Testis (tissue), 3 donors: ENCODE measurements around the gene CAV3. TPM values are rescaled to one million over a fixed set of nuclear protein-coding genes. Genes with fewer than 3 reads are reported as not detected.
A peak's percentile ranks its signal among the peaks of the same experiment; 100 is the strongest.

ENCODE experiments used
- DNase-seq: peaks from one replicate; pipeline ENCODE4 v3.0.0-alpha.2; 2019
- H3K27ac ChIP-seq, 2 donors: fragments of 200-600 bp; sonication (generic); one replicate each; pipeline ENCODE4 v1.5.1; 2019
- H3K27me3 ChIP-seq: fragments of 200-600 bp; sonication (generic); one replicate; pipeline ENCODE4 v1.5.1; 2019
- H3K36me3 ChIP-seq: fragments of 200-600 bp; sonication (generic); one replicate; pipeline ENCODE4 v1.5.1; 2017; ENCODE audit warnings: low read depth; ENCODE audit errors: missing control alignments
- H3K4me1 ChIP-seq: fragments of 200-600 bp; sonication (generic); one replicate; pipeline ENCODE4 v1.5.1; 2019
- H3K4me3 ChIP-seq, 2 donors: fragments of 200-600 bp; sonication (generic); one replicate each; pipeline ENCODE4 v1.5.1; 2017 to 2019
- H3K9me3 ChIP-seq: fragments of 200-600 bp; sonication (generic); one replicate; pipeline ENCODE4 v1.5.1; 2017
- POLR2A ChIP-seq: fragments of 450-650 bp; IDR thresholded peaks from one replicate; pipeline ENCODE4 v1.6.1; 2017; ENCODE audit warnings: antibody characterized with exemption, mild to moderate bottlenecking, moderate library complexity
- WGBS, 2 donors: methylation state at CpG; one replicate each; pipeline ENCODE4 v1.1.5; 2018; 5-methylcytosine and 5-hydroxymethylcytosine counted together
- intact Hi-C: fragments of 100-400 bp; cut with DNase I; formaldehyde crosslinking; loops from one replicate; pipeline ENCODE4 v1.15.1; 2023; ENCODE audit warnings: low total_unique reads
- polyA plus RNA-seq: library from polyadenylated mRNA; stranded (reverse); fragments of 350-450 nt; fragmentation: Illumina TruSeq; extraction: RNeasy Lipid Tissue Mini Kit (QIAGEN cat#74804); gene quantifications from one replicate; pipeline ENCODE4 v1.2.3, GENCODE V29; 2014; ENCODE audit warnings: low read depth, low replicate concordance; ENCODE audit not compliant: insufficient read depth
- total RNA-seq, 2 donors: library from RNA; depleted of rRNA; stranded (reverse); fragments of >200 nt; gene quantifications; one replicate each; pipeline ENCODE4 v1.2.3, GENCODE V29; 2016
- TF ChIP-seq, protein P1 (sequence below), 3 experiments: fragments of 450-650 bp in 2 of 3; fragments of 200-600 bp in 1 of 3; sonication (generic) in 1 of 3; IDR thresholded peaks; one replicate each; pipeline ENCODE4 v1.5.1; 2016 to 2019; ENCODE audit warnings: antibody characterized with exemption in 3 of 3, mild to moderate bottlenecking in 2 of 3, moderate library complexity in 1 of 3

CAV3 gene
- total and polyA plus RNA-seq, 3 donors from 2014 or later = 1.3 TPM; not detected in 2

GRCh38 chr3:8768364-8769087 lies 34.9 kb downstream of the CAV3 start:
- H3K4me1 ChIP-seq = peaks cover 13% of the 10 kb centered on the region
- no peaks in the 10 kb centered on the region for H3K27me3 ChIP-seq
- intact Hi-C loops = no loop called here
- no peaks in the 10 kb centered on the region for H3K36me3 ChIP-seq
- TF ChIP-seq POLR2A = no peak
- TF ChIP-seq, protein P1, sequence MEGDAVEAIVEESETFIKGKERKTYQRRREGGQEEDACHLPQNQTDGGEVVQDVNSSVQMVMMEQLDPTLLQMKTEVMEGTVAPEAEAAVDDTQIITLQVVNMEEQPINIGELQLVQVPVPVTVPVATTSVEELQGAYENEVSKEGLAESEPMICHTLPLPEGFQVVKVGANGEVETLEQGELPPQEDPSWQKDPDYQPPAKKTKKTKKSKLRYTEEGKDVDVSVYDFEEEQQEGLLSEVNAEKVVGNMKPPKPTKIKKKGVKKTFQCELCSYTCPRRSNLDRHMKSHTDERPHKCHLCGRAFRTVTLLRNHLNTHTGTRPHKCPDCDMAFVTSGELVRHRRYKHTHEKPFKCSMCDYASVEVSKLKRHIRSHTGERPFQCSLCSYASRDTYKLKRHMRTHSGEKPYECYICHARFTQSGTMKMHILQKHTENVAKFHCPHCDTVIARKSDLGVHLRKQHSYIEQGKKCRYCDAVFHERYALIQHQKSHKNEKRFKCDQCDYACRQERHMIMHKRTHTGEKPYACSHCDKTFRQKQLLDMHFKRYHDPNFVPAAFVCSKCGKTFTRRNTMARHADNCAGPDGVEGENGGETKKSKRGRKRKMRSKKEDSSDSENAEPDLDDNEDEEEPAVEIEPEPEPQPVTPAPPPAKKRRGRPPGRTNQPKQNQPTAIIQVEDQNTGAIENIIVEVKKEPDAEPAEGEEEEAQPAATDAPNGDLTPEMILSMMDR (IDR thresholded peaks at IDR 0.05) = no peak
- WGBS, 2 donors = 4 to 8% methylated on average over 25 to 36 of the region's 36 CpGs
- H3K4me3 ChIP-seq = peak overlapping the region; percentile 8 to 53
- DNase-seq = no peak
- no peaks in the 10 kb centered on the region for H3K9me3 ChIP-seq
- no peak overlapping the region for H3K27ac ChIP-seq

GRCh38 chr3:8769088-8769822 lies 35.7 kb downstream of the CAV3 start, which contains the start of gene OXTR:
OXTR (minus strand) TSS chr3:8769613; CDS start chr3:8768187, 1,426 bp downstream.
- H3K4me3 ChIP-seq = peak within 1 kb of the TSS; percentile 8 to 53
- no peaks in the 10 kb centered on the region for H3K27me3 ChIP-seq
- TF ChIP-seq, protein P1 (IDR thresholded peaks at IDR 0.05) = peak; percentile 91 to 99 (median 91)
- no peak for TF ChIP-seq POLR2A
- no peak within 1 kb of the TSS for H3K27ac ChIP-seq
- H3K4me1 ChIP-seq = peaks cover 13% of the 10 kb centered on the region
- 3 to 18% methylated on average over 11 to 53 of the region's 53 CpGs for WGBS, 2 donors
- no peaks in the 10 kb centered on the region for H3K9me3 ChIP-seq
- DNase-seq = peak; percentile 74
- H3K36me3 ChIP-seq = no peaks in the 10 kb centered on the region
- intact Hi-C loops = no loop called here

DNA sequence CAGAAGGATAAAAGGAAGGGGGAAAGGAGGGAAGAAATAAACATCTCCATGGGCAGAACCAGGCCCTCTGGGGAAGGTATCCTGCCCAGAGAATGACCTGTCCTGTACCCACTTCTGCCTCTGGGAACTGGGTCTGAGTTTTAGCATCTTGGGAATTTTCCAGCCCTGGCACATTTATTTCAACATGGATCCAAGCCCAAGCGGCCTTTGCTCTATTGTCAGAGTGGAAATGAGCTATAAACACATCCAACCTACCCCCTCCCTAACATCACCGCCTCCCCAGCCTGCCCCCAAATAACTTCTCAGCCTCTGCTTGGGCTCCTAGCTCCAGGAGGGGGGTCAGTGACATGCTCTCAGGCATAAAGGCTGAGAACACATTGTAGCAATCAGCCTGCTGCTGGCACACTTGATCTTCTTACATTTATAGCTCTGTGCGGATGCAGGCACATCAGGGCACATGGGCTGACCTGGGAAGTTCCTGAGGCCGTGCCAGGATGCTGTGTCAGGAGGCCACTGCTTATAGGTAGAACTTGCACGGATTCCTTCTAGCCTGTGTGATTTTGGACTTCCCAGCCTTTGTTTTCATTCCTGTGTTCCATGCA lies 40.4 kb downstream of the CAV3 start:
- WGBS, 2 donors = 75 to 76% methylated on average over 5 of the region's 5 CpGs
- no peak overlapping the region for H3K27ac ChIP-seq
- H3K4me1 ChIP-seq = peaks cover 2% of the 10 kb centered on the region
- TF ChIP-seq, protein P1 (IDR thresholded peaks at IDR 0.05) = no peak
- TF ChIP-seq POLR2A = no peak
- no peaks in the 10 kb centered on the region for H3K27me3 ChIP-seq
- no peaks in the 10 kb centered on the region for H3K36me3 ChIP-seq
- DNase-seq = no peak
- intact Hi-C loops = no loop called here
- no peaks in the 10 kb centered on the region for H3K9me3 ChIP-seq
- H3K4me3 ChIP-seq = no peak overlapping the region

- no peak for DNase-seq
- WGBS, 2 donors = 89 to 92% methylated on average over 5 of the region's 5 CpGs
- Histone ChIP-seq H3K4me1 (no peaks in the 10 kb centered on the region), H3K9me3 (no peaks in the 10 kb centered on the region), H3K27ac (no peak overlapping the region), H3K4me3 (no peak overlapping the region), H3K27me3 (no peaks in the 10 kb centered on the region), H3K36me3 (no peaks in the 10 kb centered on the region)
- intact Hi-C loops = no loop called here
- TF ChIP-seq, protein P1 (IDR thresholded peaks at IDR 0.05) = no peak
- no peak for TF ChIP-seq POLR2A
Measured at GRCh38 chr3:8775181-8775580, 41.6 kb downstream of the CAV3 start.
